Activated CD8-positive, alpha-beta T cell treated with anti-CD3 and anti-CD28 coated beads for 36 hours (primary cell): Measurements from ENCODE around the gene CYGB. TPM values are rescaled to one million over a fixed set of nuclear protein-coding genes. Genes with fewer than 3 reads are reported as not detected.

Experiments used
- ATAC-seq: fragments of 200-7000 bp; cut with Tn5 transposase; one replicate; pipeline ENCODE4 v1.10.0; 2021; ENCODE audit warnings: mild to moderate bottlenecking, moderate library complexity
- CTCF ChIA-PET: fragments of 350-600 bp; sonication (Branson Sonifier 250); formaldehyde crosslinking; loops from one replicate; lab custom pipeline; 2021; ENCODE audit warnings: antibody characterized with exemption; lab: Charles Lee
- POLR2A ChIA-PET: fragments of 350-600 bp; sonication (Branson Sonifier 250); formaldehyde crosslinking; loops from one replicate; lab custom pipeline; 2021; ENCODE audit warnings: antibody characterized with exemption; lab: Charles Lee
- DNase-seq: peaks from one replicate; pipeline ENCODE4 v3.0.0-alpha.2; 2020
- H3K27ac Mint-ChIP-seq: one replicate; pipeline ENCODE4 v1.8.0; 2021; ENCODE audit warnings: mild to moderate bottlenecking, mixed read lengths
- H3K27me3 Mint-ChIP-seq: one replicate; pipeline ENCODE4 v1.8.0; 2021; ENCODE audit warnings: mixed read lengths
- H3K36me3 Mint-ChIP-seq: one replicate; pipeline ENCODE4 v1.8.0; 2021; ENCODE audit warnings: low read depth, mixed read lengths
- H3K4me1 Mint-ChIP-seq: one replicate; pipeline ENCODE4 v1.8.0; 2021; ENCODE audit warnings: low read depth, mixed read lengths
- H3K4me3 Mint-ChIP-seq: one replicate; pipeline ENCODE4 v1.8.0; 2021; ENCODE audit warnings: mild to moderate bottlenecking, moderate library complexity, mixed read lengths
- H3K9me3 Mint-ChIP-seq: one replicate; pipeline ENCODE4 v1.8.0; 2021; ENCODE audit warnings: mixed read lengths
- CTCF ChIP-seq: fragments of 200-600 bp; IDR thresholded peaks from one replicate; pipeline ENCODE4 v1.8.0; 2022; ENCODE audit warnings: antibody characterized with exemption, mild to moderate bottlenecking
- intact Hi-C: fragments of 100-400 bp; cut with micrococcal nuclease; formaldehyde crosslinking; loops from one replicate; pipeline ENCODE4 v1.10.0; 2022
- total RNA-seq, 2 experiments: library from RNA; stranded (reverse); gene quantifications; one replicate each; pipeline ENCODE4 v1.2.3, GENCODE V29; 2021

CYGB gene
- total RNA-seq, 2 experiments from 2014 or later = 0.23 TPM; not detected in 1

GRCh38 chr17:76487451-76488192, 49.9 kb downstream of the CYGB start:
- Mint-ChIP-seq H3K27me3 (no peaks in the 10 kb centered on the region), H3K4me3 (no peak overlapping the region), H3K27ac (no peak overlapping the region), H3K4me1 (peaks cover 25% of the 10 kb centered on the region), H3K36me3 (peaks cover 10% of the 10 kb centered on the region), H3K9me3 (no peaks in the 10 kb centered on the region)
- DNase-seq (no peak), ATAC-seq (no peak)
- CTCF ChIA-PET = interaction anchor here (1.0 kb wide), 1 partner anchor 29 kb away, joined by 3 read pairs; no protein-coding TSS in a partner anchor
- POLR2A ChIA-PET = no interaction called here
- no peak for TF ChIP-seq CTCF
- intact Hi-C loops = no loop called here

DNA sequence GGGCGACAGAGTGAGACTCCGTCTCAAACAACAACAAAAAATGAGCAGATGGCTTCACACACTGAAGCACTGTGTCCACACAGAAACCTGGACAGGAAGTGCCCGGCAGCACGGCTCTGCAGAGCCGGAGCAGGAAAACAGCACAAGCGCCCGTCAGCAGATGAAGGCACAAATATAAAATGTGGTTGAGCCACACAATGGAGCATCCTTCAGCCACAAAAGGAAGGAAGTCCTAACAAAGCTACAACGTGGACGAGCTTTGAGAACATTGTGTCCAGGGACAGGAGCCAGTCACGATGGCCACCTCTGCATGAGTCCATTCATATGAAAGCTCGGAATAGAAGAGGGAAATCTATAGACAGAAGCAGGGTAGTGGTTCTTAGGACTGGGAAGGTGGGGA, 51.9 kb downstream of the CYGB start:
- Mint-ChIP-seq H3K9me3 (no peaks in the 10 kb centered on the region), H3K27ac (no peak overlapping the region), H3K27me3 (no peaks in the 10 kb centered on the region), H3K4me1 (peaks cover 17% of the 10 kb centered on the region), H3K36me3 (peaks cover 13% of the 10 kb centered on the region), H3K4me3 (no peak overlapping the region)
- intact Hi-C loops = no loop called here
- no peak for TF ChIP-seq CTCF
- no peak for DNase-seq
- ChIA-PET CTCF (interaction anchor here (1.3 kb wide), 1 partner anchor 21 kb away, joined by 3 read pairs; no protein-coding TSS in a partner anchor), POLR2A (interaction anchor here (0.6 to 1.5 kb wide), 4 partner anchors 10 to 63 kb away, joined by 3 to 4 read pairs (median 3); no protein-coding TSS in a partner anchor)
- no peak for ATAC-seq

DNA sequence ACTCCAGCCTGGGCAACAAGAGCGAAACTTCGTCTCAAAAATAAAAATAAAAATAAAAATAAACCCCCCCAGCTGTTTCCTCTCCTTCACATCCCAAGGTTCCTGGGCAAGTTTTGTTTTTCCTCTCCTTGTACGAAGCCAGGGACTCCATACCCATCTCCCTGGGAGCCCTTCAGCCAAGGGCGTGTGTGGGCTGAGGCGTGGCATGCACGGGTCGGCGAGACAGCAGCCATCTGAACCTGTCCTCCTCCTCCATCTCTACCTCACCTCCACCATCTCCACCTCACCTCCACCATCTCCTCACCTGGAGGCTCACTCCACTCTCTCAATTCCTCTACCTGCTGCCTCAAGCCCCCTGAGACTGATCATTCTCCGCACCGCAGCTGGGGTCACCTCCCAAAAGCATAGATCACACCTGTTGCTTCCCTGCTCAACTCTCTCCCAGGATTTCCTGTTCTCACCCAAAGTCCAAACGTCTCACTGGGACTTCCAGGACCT, 53.2 kb downstream of the CYGB start:
- H3K27me3 Mint-ChIP-seq = no peaks in the 10 kb centered on the region
- ATAC-seq (no peak), DNase-seq (no peak)
- no peaks in the 10 kb centered on the region for H3K9me3 Mint-ChIP-seq
- peaks cover 16% of the 10 kb centered on the region for H3K36me3 Mint-ChIP-seq
- peaks cover 15% of the 10 kb centered on the region for H3K4me1 Mint-ChIP-seq
- H3K27ac Mint-ChIP-seq = no peak overlapping the region
- ChIA-PET POLR2A (no interaction called here), CTCF (interaction anchor here (1.3 kb wide), 1 partner anchor 9 kb away, joined by 3 read pairs; no protein-coding TSS in a partner anchor)
- no peak for TF ChIP-seq CTCF
- no peak overlapping the region for H3K4me3 Mint-ChIP-seq
- intact Hi-C loops = no loop called here

- no peak overlapping the region for H3K27ac Mint-ChIP-seq
- ChIA-PET POLR2A (interaction anchor here (0.9 kb wide), 1 partner anchor 11 kb away, joined by 3 read pairs; no protein-coding TSS in a partner anchor), CTCF (interaction anchor here (1.0 to 1.9 kb wide), 5 partner anchors 12 to 83 kb away, joined by 3 to 6 read pairs (median 3); no protein-coding TSS in a partner anchor)
- intact Hi-C loops = no loop called here
- DNase-seq = peak; percentile 19
- ATAC-seq = peak; percentile 52
- H3K4me3 Mint-ChIP-seq = no peak overlapping the region
- H3K4me1 Mint-ChIP-seq = peaks cover 15% of the 10 kb centered on the region
- no peak for TF ChIP-seq CTCF
- no peaks in the 10 kb centered on the region for H3K9me3 Mint-ChIP-seq
- H3K27me3 Mint-ChIP-seq = no peaks in the 10 kb centered on the region
- H3K36me3 Mint-ChIP-seq = peaks cover 21% of the 10 kb centered on the region
Measured at GRCh38 chr17:76481071-76481655, 56.3 kb downstream of the CYGB start.
